HepG2 (cell line): ENCODE measurements around the gene SPHK2. TPM values are rescaled to one million over a fixed set of nuclear protein-coding genes. Genes with fewer than 3 reads are reported as not detected.

Experiments
- ATRX ChIP-seq: sonication (generic); formaldehyde crosslinking; IDR thresholded peaks from 2 replicates; pipeline ENCODE4 v1.4.0; 2020; ENCODE audit warnings: missing genetic modification reagents, borderline replicate concordance
- GATA4 ChIP-seq: sonication (generic); IDR thresholded peaks from 2 replicates; pipeline ENCODE4 v1.6.1; 2016; ENCODE audit warnings: antibody characterized with exemption, low read depth, borderline replicate concordance
- PATZ1 ChIP-seq: sonication (generic); formaldehyde crosslinking; IDR thresholded peaks from 2 replicates; pipeline ENCODE4 v1.4.0; 2020; ENCODE audit warnings: missing genetic modification reagents
- U2AF2 ChIP-seq: fragments of 200-400 bp; formaldehyde crosslinking; IDR thresholded peaks from 2 replicates; pipeline ENCODE4 v1.6.1; 2017; ENCODE audit warnings: low read depth, mild to moderate bottlenecking, low read length
- ZNF224 ChIP-seq: sonication (generic); formaldehyde crosslinking; IDR thresholded peaks from 2 replicates; pipeline ENCODE4 v1.5.0; 2020; ENCODE audit warnings: mild to moderate bottlenecking, missing genetic modification reagents
- ZNF230 ChIP-seq: sonication (generic); formaldehyde crosslinking; IDR thresholded peaks from 2 replicates; pipeline ENCODE4 v1.4.0; 2020; ENCODE audit warnings: mild to moderate bottlenecking, missing genetic modification reagents
- ZNF879 ChIP-seq: sonication (generic); formaldehyde crosslinking; IDR thresholded peaks from 2 replicates; pipeline ENCODE4 v1.8.1; 2023; ENCODE audit warnings: missing genetic modification reagents
- ZSCAN31 ChIP-seq: sonication (generic); formaldehyde crosslinking; IDR thresholded peaks from 2 replicates; pipeline ENCODE4 v1.5.0; 2020; ENCODE audit warnings: low read depth, mild to moderate bottlenecking, missing genetic modification reagents
- polyA plus RNA-seq, 8 experiments: library from polyadenylated mRNA; depleted of rRNA in 3 of 8; stranded (reverse) in 7 of 8; unstranded in 1 of 8; fragments of >200 nt; fragmentation: Illumina TruSeq in 4 of 8; extraction: Trizol in 4 of 8; gene quantifications; 2 replicates each; pipeline versions ENCODE4 v1.2.1 to v1.2.3, GENCODE V29; 2011 to 2016; ENCODE audit warnings: low read depth in 4 of 8, missing spikeins in 1 of 8, mixed read lengths in 1 of 8; ENCODE audit not compliant: insufficient read depth in 1 of 8
- total RNA-seq, 5 experiments: library from RNA; depleted of rRNA; stranded (reverse); fragments of >200 nt; fragmentation: Illumina TruSeq; extraction: Trizol; gene quantifications; 2 replicates each; pipeline ENCODE4 v1.2.3, GENCODE V29; 2016; ENCODE audit warnings: low read depth in 1 of 5
- TF ChIP-seq, protein P1 (sequence below), 2 experiments: fragments of 450-650 bp in 1 of 2; sonication (generic) in 1 of 2; formaldehyde crosslinking in 1 of 2; IDR thresholded peaks; 2 replicates each; pipeline versions ENCODE4 v1.6.1 to v1.8.0; 2016 to 2022; ENCODE audit warnings: antibody characterized with exemption in 1 of 2, mild to moderate bottlenecking in 1 of 2, missing genetic modification reagents in 1 of 2
- TF ChIP-seq, protein P2 (sequence below): sonication (generic); formaldehyde crosslinking; conservative IDR thresholded peaks from 2 replicates; pipeline ENCODE4 v1.4.0; 2020; ENCODE audit warnings: missing genetic modification reagents
- TF ChIP-seq, protein P3 (sequence below): sonication (generic); formaldehyde crosslinking; IDR thresholded peaks from 2 replicates; pipeline ENCODE4 v1.5.1; 2020; ENCODE audit warnings: missing genetic modification reagents, mild to moderate bottlenecking, borderline replicate concordance

Gene SPHK2
- total and polyA plus RNA-seq, 2 of the 13 experiments (the other 11 are each of a cell fraction or from before 2014, with no cell fraction given), result 2.9 to 14.4 TPM

GRCh38 chr19:48673436-48674100 is 54.3 kb downstream of the SPHK2 start (continued):
- TF ChIP-seq, protein P1, sequence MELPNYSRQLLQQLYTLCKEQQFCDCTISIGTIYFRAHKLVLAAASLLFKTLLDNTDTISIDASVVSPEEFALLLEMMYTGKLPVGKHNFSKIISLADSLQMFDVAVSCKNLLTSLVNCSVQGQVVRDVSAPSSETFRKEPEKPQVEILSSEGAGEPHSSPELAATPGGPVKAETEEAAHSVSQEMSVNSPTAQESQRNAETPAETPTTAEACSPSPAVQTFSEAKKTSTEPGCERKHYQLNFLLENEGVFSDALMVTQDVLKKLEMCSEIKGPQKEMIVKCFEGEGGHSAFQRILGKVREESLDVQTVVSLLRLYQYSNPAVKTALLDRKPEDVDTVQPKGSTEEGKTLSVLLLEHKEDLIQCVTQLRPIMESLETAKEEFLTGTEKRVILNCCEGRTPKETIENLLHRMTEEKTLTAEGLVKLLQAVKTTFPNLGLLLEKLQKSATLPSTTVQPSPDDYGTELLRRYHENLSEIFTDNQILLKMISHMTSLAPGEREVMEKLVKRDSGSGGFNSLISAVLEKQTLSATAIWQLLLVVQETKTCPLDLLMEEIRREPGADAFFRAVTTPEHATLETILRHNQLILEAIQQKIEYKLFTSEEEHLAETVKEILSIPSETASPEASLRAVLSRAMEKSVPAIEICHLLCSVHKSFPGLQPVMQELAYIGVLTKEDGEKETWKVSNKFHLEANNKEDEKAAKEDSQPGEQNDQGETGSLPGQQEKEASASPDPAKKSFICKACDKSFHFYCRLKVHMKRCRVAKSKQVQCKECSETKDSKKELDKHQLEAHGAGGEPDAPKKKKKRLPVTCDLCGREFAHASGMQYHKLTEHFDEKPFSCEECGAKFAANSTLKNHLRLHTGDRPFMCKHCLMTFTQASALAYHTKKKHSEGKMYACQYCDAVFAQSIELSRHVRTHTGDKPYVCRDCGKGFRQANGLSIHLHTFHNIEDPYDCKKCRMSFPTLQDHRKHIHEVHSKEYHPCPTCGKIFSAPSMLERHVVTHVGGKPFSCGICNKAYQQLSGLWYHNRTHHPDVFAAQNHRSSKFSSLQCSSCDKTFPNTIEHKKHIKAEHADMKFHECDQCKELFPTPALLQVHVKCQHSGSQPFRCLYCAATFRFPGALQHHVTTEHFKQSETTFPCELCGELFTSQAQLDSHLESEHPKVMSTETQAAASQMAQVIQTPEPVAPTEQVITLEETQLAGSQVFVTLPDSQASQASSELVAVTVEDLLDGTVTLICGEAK (IDR thresholded peaks at IDR 0.05), result no peak
- TF ChIP-seq, protein P1 (CRISPR knock-in tag; IDR thresholded peaks at IDR 0.05), result no peak
- no peak for TF ChIP-seq GATA4
- TF ChIP-seq ATRX (CRISPR knock-in tag), result no peak
- TF ChIP-seq, protein P2, sequence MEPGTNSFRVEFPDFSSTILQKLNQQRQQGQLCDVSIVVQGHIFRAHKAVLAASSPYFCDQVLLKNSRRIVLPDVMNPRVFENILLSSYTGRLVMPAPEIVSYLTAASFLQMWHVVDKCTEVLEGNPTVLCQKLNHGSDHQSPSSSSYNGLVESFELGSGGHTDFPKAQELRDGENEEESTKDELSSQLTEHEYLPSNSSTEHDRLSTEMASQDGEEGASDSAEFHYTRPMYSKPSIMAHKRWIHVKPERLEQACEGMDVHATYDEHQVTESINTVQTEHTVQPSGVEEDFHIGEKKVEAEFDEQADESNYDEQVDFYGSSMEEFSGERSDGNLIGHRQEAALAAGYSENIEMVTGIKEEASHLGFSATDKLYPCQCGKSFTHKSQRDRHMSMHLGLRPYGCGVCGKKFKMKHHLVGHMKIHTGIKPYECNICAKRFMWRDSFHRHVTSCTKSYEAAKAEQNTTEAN (CRISPR knock-in tag), result no peak
- no peak for TF ChIP-seq ZNF879
- TF ChIP-seq ZSCAN31 (CRISPR knock-in tag), result no peak
- TF ChIP-seq ZNF230 (CRISPR knock-in tag), result no peak
- no peak for TF ChIP-seq ZNF224
- TF ChIP-seq U2AF2, result no peak
- no peak for TF ChIP-seq PATZ1 (CRISPR knock-in tag)
- TF ChIP-seq, protein P3, sequence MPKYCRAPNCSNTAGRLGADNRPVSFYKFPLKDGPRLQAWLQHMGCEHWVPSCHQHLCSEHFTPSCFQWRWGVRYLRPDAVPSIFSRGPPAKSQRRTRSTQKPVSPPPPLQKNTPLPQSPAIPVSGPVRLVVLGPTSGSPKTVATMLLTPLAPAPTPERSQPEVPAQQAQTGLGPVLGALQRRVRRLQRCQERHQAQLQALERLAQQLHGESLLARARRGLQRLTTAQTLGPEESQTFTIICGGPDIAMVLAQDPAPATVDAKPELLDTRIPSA (CRISPR knock-in tag), result no peak
- TF ChIP-seq, all 625 proteins: peak for 0
